Thyroid gland (tissue), 4 donors: Measurements from ENCODE around the gene PRKD2.

ENCODE experiments used
- CTCF ChIP-seq, 6 experiments: fragments of 200-600 bp in 3 of 6; fragments of 450-650 bp in 3 of 6; sonication (generic) in 3 of 6; IDR thresholded peaks; one replicate each; pipeline ENCODE4 v1.5.1; 2016 to 2019; ENCODE audit warnings: antibody characterized with exemption in 6 of 6, mild to moderate bottlenecking in 2 of 6, inconsistent platforms in 1 of 6, moderate library complexity in 1 of 6
- POLR2A ChIP-seq, 2 donors: fragments of 450-650 bp; IDR thresholded peaks; one replicate each; pipeline ENCODE4 v1.6.1; 2017; ENCODE audit warnings: antibody characterized with exemption in 2 of 2, mild to moderate bottlenecking in 2 of 2, moderate library complexity in 1 of 2

DNA sequence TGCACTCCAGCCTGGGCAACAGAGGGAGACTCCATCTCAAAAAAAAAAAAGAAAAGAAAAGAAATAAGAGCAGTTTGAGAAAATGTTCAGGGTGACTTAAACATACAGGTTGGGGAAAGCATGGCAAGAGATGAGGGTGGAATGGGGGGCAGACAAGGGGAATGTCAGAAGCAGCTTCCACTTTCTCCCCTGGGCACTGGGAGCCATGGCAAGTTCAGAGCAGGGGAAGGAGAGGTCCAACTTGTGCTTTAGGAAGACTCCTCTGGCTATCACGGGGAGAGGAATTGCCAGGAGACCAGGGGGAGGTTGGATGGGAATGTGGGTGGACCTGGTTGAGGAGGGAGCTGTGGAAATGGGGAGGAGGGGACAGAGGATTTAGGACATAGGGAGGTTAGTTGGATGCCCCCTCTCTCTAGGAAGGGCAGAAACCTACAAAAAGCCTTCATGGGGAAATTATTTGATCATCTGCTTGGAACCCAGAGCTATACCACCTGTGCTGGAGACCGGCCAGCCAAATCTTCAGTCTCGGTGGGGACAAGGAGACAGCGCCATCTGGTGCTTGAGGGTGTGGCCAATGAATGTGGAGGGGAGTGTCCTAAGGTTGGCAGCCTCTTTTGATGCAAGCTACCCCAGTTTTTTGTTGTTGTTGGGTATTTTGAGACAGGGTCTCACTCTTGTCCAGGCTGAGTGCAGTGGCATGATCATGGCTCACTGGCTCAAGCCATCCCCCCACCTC, 36.7 kb upstream of the PRKD2 start:
- TF ChIP-seq CTCF (IDR thresholded peaks at IDR 0.05): peak in 4 of 6 experiments; percentile 9 to 52 (median 38)
- no peak for TF ChIP-seq POLR2A (IDR thresholded peaks at IDR 0.05)
